ENCODE data around the gene RTN4. TPM values are rescaled to one million over a fixed set of nuclear protein-coding genes. Genes with fewer than 3 reads are reported as not detected.

The RTN4 gene
- total and polyA plus RNA-seq, 2 experiments from 2014 or later, result 218 to 221 TPM

DNA sequence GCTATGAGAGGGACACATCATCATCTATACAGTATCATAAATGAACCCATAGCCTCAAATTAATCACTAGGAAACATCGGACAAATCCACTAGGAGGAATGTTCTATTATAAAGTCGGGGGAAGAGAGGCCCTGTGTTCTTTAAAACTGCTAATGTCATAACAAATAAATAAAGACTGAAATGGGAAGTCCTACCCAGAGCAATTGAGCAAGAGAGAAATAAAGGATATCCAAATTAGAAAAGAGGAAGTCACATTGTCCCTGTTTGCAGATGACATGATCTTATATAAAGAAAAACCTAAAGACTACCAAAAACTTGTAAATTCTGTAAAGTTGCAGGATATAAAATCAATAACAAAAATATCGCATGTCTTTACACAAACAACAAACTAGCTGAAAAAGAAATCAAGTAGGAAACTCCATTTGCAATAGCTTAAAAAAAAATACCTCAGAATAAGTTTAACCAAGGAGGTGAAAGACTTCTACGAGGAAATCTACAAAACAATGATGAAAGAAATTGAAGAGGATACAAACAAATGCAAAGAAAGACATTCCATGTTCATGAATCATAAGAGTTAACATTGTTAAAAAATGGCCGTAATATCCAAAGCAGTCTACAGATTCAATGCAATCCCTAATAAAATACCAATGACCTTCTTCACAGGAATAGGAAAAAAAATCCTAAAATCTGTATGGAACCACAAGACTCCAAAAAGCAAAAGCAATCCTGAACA, 30.6 kb downstream of the RTN4 start (continued):
- TF ChIP-seq, protein P1, sequence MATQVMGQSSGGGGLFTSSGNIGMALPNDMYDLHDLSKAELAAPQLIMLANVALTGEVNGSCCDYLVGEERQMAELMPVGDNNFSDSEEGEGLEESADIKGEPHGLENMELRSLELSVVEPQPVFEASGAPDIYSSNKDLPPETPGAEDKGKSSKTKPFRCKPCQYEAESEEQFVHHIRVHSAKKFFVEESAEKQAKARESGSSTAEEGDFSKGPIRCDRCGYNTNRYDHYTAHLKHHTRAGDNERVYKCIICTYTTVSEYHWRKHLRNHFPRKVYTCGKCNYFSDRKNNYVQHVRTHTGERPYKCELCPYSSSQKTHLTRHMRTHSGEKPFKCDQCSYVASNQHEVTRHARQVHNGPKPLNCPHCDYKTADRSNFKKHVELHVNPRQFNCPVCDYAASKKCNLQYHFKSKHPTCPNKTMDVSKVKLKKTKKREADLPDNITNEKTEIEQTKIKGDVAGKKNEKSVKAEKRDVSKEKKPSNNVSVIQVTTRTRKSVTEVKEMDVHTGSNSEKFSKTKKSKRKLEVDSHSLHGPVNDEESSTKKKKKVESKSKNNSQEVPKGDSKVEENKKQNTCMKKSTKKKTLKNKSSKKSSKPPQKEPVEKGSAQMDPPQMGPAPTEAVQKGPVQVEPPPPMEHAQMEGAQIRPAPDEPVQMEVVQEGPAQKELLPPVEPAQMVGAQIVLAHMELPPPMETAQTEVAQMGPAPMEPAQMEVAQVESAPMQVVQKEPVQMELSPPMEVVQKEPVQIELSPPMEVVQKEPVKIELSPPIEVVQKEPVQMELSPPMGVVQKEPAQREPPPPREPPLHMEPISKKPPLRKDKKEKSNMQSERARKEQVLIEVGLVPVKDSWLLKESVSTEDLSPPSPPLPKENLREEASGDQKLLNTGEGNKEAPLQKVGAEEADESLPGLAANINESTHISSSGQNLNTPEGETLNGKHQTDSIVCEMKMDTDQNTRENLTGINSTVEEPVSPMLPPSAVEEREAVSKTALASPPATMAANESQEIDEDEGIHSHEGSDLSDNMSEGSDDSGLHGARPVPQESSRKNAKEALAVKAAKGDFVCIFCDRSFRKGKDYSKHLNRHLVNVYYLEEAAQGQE (IDR thresholded peaks at IDR 0.05; ENCODE audit: unreplicated experiment), result no peak
- TF ChIP-seq POLR2AphosphoS5 (IDR thresholded peaks at IDR 0.05; ENCODE audit: low read depth), result no peak

DNA sequence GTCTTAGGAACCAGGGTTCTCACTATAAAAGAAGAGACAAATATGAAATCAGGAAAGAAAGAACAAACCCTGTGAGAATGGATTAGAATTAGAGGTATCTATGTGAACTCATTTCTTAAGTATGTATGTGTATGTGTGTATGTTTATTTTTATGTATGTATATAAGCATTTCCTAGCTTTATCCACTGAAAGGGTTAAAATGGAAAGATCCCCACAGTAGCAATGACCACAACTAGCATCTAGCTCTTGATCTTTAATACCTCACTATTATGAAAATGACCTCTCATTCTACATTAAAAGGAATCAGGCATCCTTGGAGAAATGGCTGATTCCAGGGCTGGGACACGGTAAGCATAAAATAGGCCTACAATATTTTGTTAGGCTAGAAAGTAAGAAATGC, 31.6 kb downstream of the RTN4 start:
- Mint-ChIP-seq H3K36me3 (ENCODE audit: low read depth) (peaks cover 3% of the 10 kb centered on the region; the same call in 2 of the 3 replicates), H3K4me3 (no peak overlapping the region), H3K27me3 (ENCODE audit: insufficient read depth, low read depth, poor library complexity) (peaks cover 4% of the 10 kb centered on the region), H3K9me3 (no peaks in the 10 kb centered on the region; the same call in 2 of the 3 replicates), H3K4me1 (peaks cover 52% of the 10 kb centered on the region), H3K27ac (peak overlapping the region; percentile 87; the same call in 1 of the 2 replicates)
- Histone ChIP-seq H3K27ac (ENCODE audit: low read depth) (peak overlapping the region; percentile 89), H3K27me3 (ENCODE audit: insufficient read depth) (no peaks in the 10 kb centered on the region), H3K4me2 (peak overlapping the region; percentile 10), H3F3A (replicated peaks; ENCODE audit: low read depth) (no peaks in the 10 kb centered on the region), H3K4me1 (ENCODE audit: insufficient read depth) (peaks cover 54% of the 10 kb centered on the region), H4K20me1 (replicated peaks; ENCODE audit: insufficient read depth) (peaks cover 4% of the 10 kb centered on the region; the same call in 1 of the 2 replicates), H3K9me2 (ENCODE audit: insufficient read depth) (no peaks in the 10 kb centered on the region), H3K79me2 (replicated peaks; ENCODE audit: insufficient read depth) (peaks cover 91% of the 10 kb centered on the region), H3K4me3 (peak overlapping the region; percentile 8), H3K36me3 (ENCODE audit: insufficient read depth) (no peaks in the 10 kb centered on the region), H2AFZ (no peak overlapping the region)
- ATAC-seq, result no peak
- no peak for TF ChIP-seq POLR2AphosphoS5 (IDR thresholded peaks at IDR 0.05; ENCODE audit: low read depth)
- TF ChIP-seq NANOG (IDR thresholded peaks at IDR 0.05; ENCODE audit: borderline replicate concordance), result no peak
- no peak for DNase-seq (ENCODE audit: low spot score)

DNA sequence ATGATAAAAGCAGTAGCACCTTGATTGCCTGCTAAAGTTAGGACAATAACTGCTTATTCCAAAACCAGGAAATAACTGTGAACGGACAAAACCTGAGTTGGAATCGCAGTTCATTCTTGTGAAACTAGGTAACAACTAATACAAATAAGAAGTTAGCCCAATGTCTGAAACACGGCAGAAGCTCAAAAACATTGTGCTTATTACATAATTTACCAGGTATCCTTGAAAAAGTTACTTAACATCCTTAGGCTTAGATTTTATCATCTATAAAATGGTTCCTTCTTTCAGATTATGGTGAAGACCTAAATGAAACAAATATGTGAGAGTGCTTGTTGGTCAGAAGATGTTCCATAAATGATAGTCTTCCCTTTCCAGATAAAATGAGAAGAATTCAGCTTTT, 32.4 kb downstream of the RTN4 start:
- Mint-ChIP-seq H3K27ac (no peak overlapping the region), H3K4me3 (no peak overlapping the region), H3K27me3 (ENCODE audit: insufficient read depth, low read depth, poor library complexity) (peaks cover 4% of the 10 kb centered on the region), H3K36me3 (ENCODE audit: low read depth) (peaks cover 3% of the 10 kb centered on the region; the same call in 2 of the 3 replicates), H3K4me1 (peaks cover 59% of the 10 kb centered on the region), H3K9me3 (no peaks in the 10 kb centered on the region; the same call in 2 of the 3 replicates)
- Histone ChIP-seq H4K20me1 (replicated peaks; ENCODE audit: insufficient read depth) (peaks cover 4% of the 10 kb centered on the region; the same call in 1 of the 2 replicates), H3K4me1 (ENCODE audit: insufficient read depth) (peaks cover 61% of the 10 kb centered on the region), H3K27ac (ENCODE audit: low read depth) (no peak overlapping the region), H2AFZ (no peak overlapping the region), H3K36me3 (ENCODE audit: insufficient read depth) (no peaks in the 10 kb centered on the region), H3K27me3 (ENCODE audit: insufficient read depth) (no peaks in the 10 kb centered on the region), H3K79me2 (replicated peaks; ENCODE audit: insufficient read depth) (peaks cover 91% of the 10 kb centered on the region), H3K9me2 (ENCODE audit: insufficient read depth) (no peaks in the 10 kb centered on the region), H3F3A (replicated peaks; ENCODE audit: low read depth) (no peaks in the 10 kb centered on the region), H3K4me2 (0 out of 2 replicates have a peak overlapping the region, but pooled peaks have one; percentile 10), H3K4me3 (no peak overlapping the region)
- TF ChIP-seq ZNF331 (CRISPR knock-in tag; IDR thresholded peaks at IDR 0.05; ENCODE audit: low read depth) (no peak), CREB1 (CRISPR knock-in tag; IDR thresholded peaks at IDR 0.05; ENCODE audit: low read depth) (no peak), NANOG (IDR thresholded peaks at IDR 0.05; ENCODE audit: borderline replicate concordance) (no peak), JUNB (IDR thresholded peaks at IDR 0.05; ENCODE audit: unreplicated experiment) (no peak), POLR2AphosphoS5 (IDR thresholded peaks at IDR 0.05; ENCODE audit: low read depth) (no peak)
- TF ChIP-seq, protein P1 (IDR thresholded peaks at IDR 0.05; ENCODE audit: unreplicated experiment), result no peak
- DNase-seq (ENCODE audit: low spot score) (no peak), ATAC-seq (no peak)

All from GM23338 (cell line).